ENCODE data around the gene EFNA2.

EFNA2 gene

GRCh38 chr19:1260749-1261537, 24.7 kb upstream of the EFNA2 start:
- peak overlapping the region; percentile 49 for H3K4me3 ChIP-seq (ENCODE audit: control insufficient read depth, low read depth, low read length)
- peak; percentile 95 for DNase-seq (ENCODE audit: low read depth)
- TF ChIP-seq, protein P1, sequence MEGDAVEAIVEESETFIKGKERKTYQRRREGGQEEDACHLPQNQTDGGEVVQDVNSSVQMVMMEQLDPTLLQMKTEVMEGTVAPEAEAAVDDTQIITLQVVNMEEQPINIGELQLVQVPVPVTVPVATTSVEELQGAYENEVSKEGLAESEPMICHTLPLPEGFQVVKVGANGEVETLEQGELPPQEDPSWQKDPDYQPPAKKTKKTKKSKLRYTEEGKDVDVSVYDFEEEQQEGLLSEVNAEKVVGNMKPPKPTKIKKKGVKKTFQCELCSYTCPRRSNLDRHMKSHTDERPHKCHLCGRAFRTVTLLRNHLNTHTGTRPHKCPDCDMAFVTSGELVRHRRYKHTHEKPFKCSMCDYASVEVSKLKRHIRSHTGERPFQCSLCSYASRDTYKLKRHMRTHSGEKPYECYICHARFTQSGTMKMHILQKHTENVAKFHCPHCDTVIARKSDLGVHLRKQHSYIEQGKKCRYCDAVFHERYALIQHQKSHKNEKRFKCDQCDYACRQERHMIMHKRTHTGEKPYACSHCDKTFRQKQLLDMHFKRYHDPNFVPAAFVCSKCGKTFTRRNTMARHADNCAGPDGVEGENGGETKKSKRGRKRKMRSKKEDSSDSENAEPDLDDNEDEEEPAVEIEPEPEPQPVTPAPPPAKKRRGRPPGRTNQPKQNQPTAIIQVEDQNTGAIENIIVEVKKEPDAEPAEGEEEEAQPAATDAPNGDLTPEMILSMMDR (conservative IDR thresholded peaks at IDR 0.05; ENCODE audit: control insufficient read depth, insufficient read depth, low read depth, low read length) = no peak

DNA sequence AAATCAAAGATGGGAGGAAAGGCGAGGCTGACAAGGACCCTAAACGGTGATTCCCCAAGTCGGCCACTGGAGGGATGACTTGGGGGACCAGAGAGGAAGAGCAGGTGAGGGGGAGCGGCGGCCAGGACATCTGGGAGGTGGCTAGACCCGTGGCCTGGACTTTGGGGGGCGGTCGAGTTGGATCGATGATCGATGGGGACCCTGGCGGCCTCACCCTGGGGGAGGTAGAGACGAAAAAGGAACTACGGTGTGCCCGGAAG, 24.2 kb upstream of the EFNA2 start:
- no peak for DNase-seq (ENCODE audit: low read depth)
- TF ChIP-seq, protein P1 (conservative IDR thresholded peaks at IDR 0.05; ENCODE audit: control insufficient read depth, insufficient read depth, low read depth, low read length) = no peak
- peak overlapping the region; percentile 49 for H3K4me3 ChIP-seq (ENCODE audit: control insufficient read depth, low read depth, low read length)

- DNase-seq (ENCODE audit: low read depth) = peak; percentile 47
- TF ChIP-seq, protein P1 (conservative IDR thresholded peaks at IDR 0.05; ENCODE audit: control insufficient read depth, insufficient read depth, low read depth, low read length) = no peak
Measured at GRCh38 chr19:1261798-1262622, 23.7 kb upstream of the EFNA2 start.

DNA sequence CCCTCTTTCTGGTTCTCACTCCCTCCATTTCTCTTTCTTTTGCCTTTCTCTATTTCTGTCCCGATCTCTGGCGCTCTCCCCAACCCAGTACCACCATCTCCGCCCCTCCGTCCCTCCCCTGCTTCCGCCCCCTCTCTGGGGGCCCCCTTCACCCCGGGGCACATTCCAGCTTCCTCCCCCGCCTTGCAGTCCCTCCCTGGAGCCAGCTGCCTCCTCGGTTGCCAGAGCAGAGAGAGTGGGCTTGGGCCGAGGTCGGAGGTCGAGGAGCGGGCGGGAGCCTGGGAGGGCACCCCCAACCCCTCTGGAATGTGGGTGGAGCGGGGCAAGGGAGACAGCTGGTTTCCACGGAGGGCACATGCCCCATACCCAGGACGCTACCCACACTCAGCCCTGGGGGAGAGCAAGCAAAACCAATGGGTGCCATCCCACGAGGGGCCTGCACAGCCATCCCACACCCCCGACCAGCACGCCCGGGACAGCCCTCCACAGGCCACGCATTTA, 23.0 kb upstream of the EFNA2 start:
- H3K4me3 ChIP-seq (ENCODE audit: control insufficient read depth, low read depth, low read length) = no peak overlapping the region
- no peak for DNase-seq (ENCODE audit: low read depth)
- TF ChIP-seq, protein P1 (conservative IDR thresholded peaks at IDR 0.05; ENCODE audit: control insufficient read depth, insufficient read depth, low read depth, low read length) = no peak

More at GRCh38 chr19:1261798-1262622, 23.7 kb upstream of the EFNA2 start:
- peak overlapping the region; percentile 49 for H3K4me3 ChIP-seq (ENCODE audit: control insufficient read depth, low read depth, low read length)

- no peak overlapping the region for H3K4me3 ChIP-seq (ENCODE audit: control insufficient read depth, low read depth, low read length)
- TF ChIP-seq, protein P1 (conservative IDR thresholded peaks at IDR 0.05; ENCODE audit: control insufficient read depth, insufficient read depth, low read depth, low read length) = no peak
- DNase-seq (ENCODE audit: low read depth) = no peak
Measured at GRCh38 chr19:1263188-1263587, 22.5 kb upstream of the EFNA2 start.

- TF ChIP-seq, protein P1 (conservative IDR thresholded peaks at IDR 0.05; ENCODE audit: control insufficient read depth, insufficient read depth, low read depth, low read length) = no peak
- no peak overlapping the region for H3K4me3 ChIP-seq (ENCODE audit: control insufficient read depth, low read depth, low read length)
- DNase-seq (ENCODE audit: low read depth) = peak; percentile 94
Measured at GRCh38 chr19:1264801-1265614, 20.7 kb upstream of the EFNA2 start.
